ENCODE results near the gene COL1A1. TPM values are rescaled to one million over a fixed set of nuclear protein-coding genes. Genes with fewer than 3 reads are reported as not detected.

COL1A1 gene
- polyA plus RNA-seq, 1 donor (not counting 4 experiments of a cell fraction or from before 2014, with no cell fraction given) = 0.55 TPM

- no peak overlapping the region for H2AFZ ChIP-seq (ENCODE audit: control insufficient read depth, low read length)
- dilution Hi-C loops (cut with MboI; ENCODE audit: extremely low pct_ligation_motif_present, low sequenced_read_pairs) = no loop called here
- no peaks in the 10 kb centered on the region for H3K79me2 ChIP-seq (ENCODE audit: control insufficient read depth, insufficient read depth, low read length)
- no peaks in the 10 kb centered on the region for H3K36me3 ChIP-seq (ENCODE audit: control insufficient read depth in 2 of 2, extremely low read depth in 1 of 2, insufficient read depth in 2 of 2, low read length in 2 of 2)
- no peaks in the 10 kb centered on the region for H3K9me1 ChIP-seq (ENCODE audit: control insufficient read depth, extremely low read depth, insufficient read depth, low read length)
- no peak overlapping the region for H3K4me3 ChIP-seq (ENCODE audit: control insufficient read depth in 2 of 3, extremely low read depth in 1 of 3, insufficient read depth in 2 of 3, low read depth in 1 of 3, low read length in 3 of 3)
- DNase-seq (ENCODE audit: low read depth, low spot score) = no peak
- no peaks in the 10 kb centered on the region for H4K20me1 ChIP-seq (ENCODE audit: control insufficient read depth, extremely low read depth, insufficient read depth, low read length)
- H3K4me2 ChIP-seq (ENCODE audit: control insufficient read depth, extremely low read depth, insufficient read depth, low read depth, low read length) = no peak overlapping the region
- peaks cover 9% of the 10 kb centered on the region for H3K4me1 ChIP-seq (ENCODE audit: control insufficient read depth, extremely low read depth, insufficient read depth, low read length)
- TF ChIP-seq EZH2 (IDR thresholded peaks at IDR 0.05; ENCODE audit: low read length) (no peak), CTCF (optimal IDR thresholded peaks at IDR 0.05 in 1 of 3, IDR thresholded peaks at IDR 0.05 in 1 of 3, conservative IDR thresholded peaks at IDR 0.05 in 1 of 3; ENCODE audit: extremely low read depth in 1 of 3, insufficient read depth in 2 of 3, low read length in 3 of 3) (no peak)
- no peak overlapping the region for H3K27ac ChIP-seq (ENCODE audit: control insufficient read depth, insufficient read depth, low read length)
- FAIRE-seq = no peak
- H3K9ac ChIP-seq (ENCODE audit: control insufficient read depth, extremely low read depth, insufficient read depth, low read length) = no peak overlapping the region
- no peaks in the 10 kb centered on the region for H3K9me3 ChIP-seq (ENCODE audit: control insufficient read depth, low read depth, low read length)
- H3K27me3 ChIP-seq (ENCODE audit: control insufficient read depth, extremely low read depth, insufficient read depth, low read length) = peaks cover 26% of the 10 kb centered on the region
Observed at GRCh38 chr17:50208611-50209061, 7.2 kb upstream of the COL1A1 start.

- dilution Hi-C loops (cut with MboI; ENCODE audit: extremely low pct_ligation_motif_present, low sequenced_read_pairs) = no loop called here
- no peak overlapping the region for H3K27ac ChIP-seq (ENCODE audit: control insufficient read depth, insufficient read depth, low read length)
- no peaks in the 10 kb centered on the region for H3K79me2 ChIP-seq (ENCODE audit: control insufficient read depth, insufficient read depth, low read length)
- FAIRE-seq = no peak
- H3K9me1 ChIP-seq (ENCODE audit: control insufficient read depth, extremely low read depth, insufficient read depth, low read length) = no peaks in the 10 kb centered on the region
- no peak for DNase-seq (ENCODE audit: low read depth, low spot score)
- H3K4me3 ChIP-seq (ENCODE audit: control insufficient read depth in 2 of 3, extremely low read depth in 1 of 3, insufficient read depth in 2 of 3, low read depth in 1 of 3, low read length in 3 of 3) = no peak overlapping the region
- H4K20me1 ChIP-seq (ENCODE audit: control insufficient read depth, extremely low read depth, insufficient read depth, low read length) = no peaks in the 10 kb centered on the region
- H3K4me2 ChIP-seq (ENCODE audit: control insufficient read depth, extremely low read depth, insufficient read depth, low read depth, low read length) = no peak overlapping the region
- no peak overlapping the region for H3K9ac ChIP-seq (ENCODE audit: control insufficient read depth, extremely low read depth, insufficient read depth, low read length)
- peaks cover 26% of the 10 kb centered on the region for H3K27me3 ChIP-seq (ENCODE audit: control insufficient read depth, extremely low read depth, insufficient read depth, low read length)
- no peak for TF ChIP-seq EZH2 (IDR thresholded peaks at IDR 0.05; ENCODE audit: low read length)
- TF ChIP-seq CTCF (optimal IDR thresholded peaks at IDR 0.05 in 1 of 3, IDR thresholded peaks at IDR 0.05 in 1 of 3, conservative IDR thresholded peaks at IDR 0.05 in 1 of 3; ENCODE audit: extremely low read depth in 1 of 3, insufficient read depth in 2 of 3, low read length in 3 of 3) = no peak
- H3K36me3 ChIP-seq (ENCODE audit: control insufficient read depth in 2 of 2, extremely low read depth in 1 of 2, insufficient read depth in 2 of 2, low read length in 2 of 2) = no peaks in the 10 kb centered on the region
- H3K9me3 ChIP-seq (ENCODE audit: control insufficient read depth, low read depth, low read length) = no peaks in the 10 kb centered on the region
- H3K4me1 ChIP-seq (ENCODE audit: control insufficient read depth, extremely low read depth, insufficient read depth, low read length) = peaks cover 9% of the 10 kb centered on the region
- no peak overlapping the region for H2AFZ ChIP-seq (ENCODE audit: control insufficient read depth, low read length)
Observed at GRCh38 chr17:50207792-50208567, 6.5 kb upstream of the COL1A1 start.

Measured in keratinocyte (primary cell).